GM23248 (cell line): ENCODE data around the gene HAT1. TPM values are rescaled to one million over a fixed set of nuclear protein-coding genes. Genes with fewer than 3 reads are reported as not detected.
A peak's percentile ranks its signal among the peaks of the same experiment; 100 is the strongest.

Source experiments
- DNase-seq: peaks from one replicate; pipeline ENCODE4 v3.0.0-alpha.2; 2015
- H2AFZ ChIP-seq: fragments of 200-600 bp; sonication (generic); 2 replicates; pipeline ENCODE4 v1.6.1; 2016; ENCODE audit warnings: antibody characterized with exemption
- H3F3A ChIP-seq: fragments of 200-600 bp; sonication (generic); 2 replicates; pipeline ENCODE4 v1.6.1; 2016; ENCODE audit warnings: mild to moderate bottlenecking, antibody characterized with exemption, mixed run types; ENCODE audit not compliant: insufficient read depth
- H3K27ac ChIP-seq: fragments of 200-600 bp; sonication (generic); 2 replicates; pipeline ENCODE4 v1.5.1; 2016; ENCODE audit warnings: mild to moderate bottlenecking
- H3K27me3 ChIP-seq: fragments of 200-600 bp; sonication (generic); replicated peaks from 2 replicates; pipeline ENCODE4 v1.6.1; 2016; ENCODE audit warnings: mild to moderate bottlenecking; ENCODE audit not compliant: insufficient read depth
- H3K36me3 ChIP-seq: fragments of 200-600 bp; sonication (generic); 2 replicates; pipeline ENCODE4 v1.6.1; 2016; ENCODE audit warnings: low read depth, mild to moderate bottlenecking
- H3K4me1 ChIP-seq: fragments of 200-600 bp; sonication (generic); 2 replicates; pipeline ENCODE4 v1.6.1; 2016; ENCODE audit warnings: mild to moderate bottlenecking; ENCODE audit not compliant: insufficient read depth
- H3K4me2 ChIP-seq: fragments of 200-600 bp; sonication (generic); one replicate; pipeline ENCODE4 v1.6.1; 2016; ENCODE audit warnings: mild to moderate bottlenecking; ENCODE audit not compliant: unreplicated experiment
- H3K4me3 ChIP-seq: fragments of 200-600 bp; sonication (generic); 2 replicates; pipeline ENCODE4 v1.5.1; 2016; ENCODE audit warnings: mild to moderate bottlenecking
- H3K79me2 ChIP-seq: fragments of 200-600 bp; sonication (generic); 2 replicates; pipeline ENCODE4 v1.6.1; 2016; ENCODE audit warnings: mild to moderate bottlenecking; ENCODE audit not compliant: insufficient read depth
- H3K9ac ChIP-seq: fragments of 200-600 bp; sonication (generic); 2 replicates; pipeline ENCODE4 v1.6.1; 2016; ENCODE audit warnings: mild to moderate bottlenecking
- H3K9me2 ChIP-seq: fragments of 200-600 bp; sonication (generic); 2 replicates; pipeline ENCODE4 v1.6.1; 2016; ENCODE audit warnings: mixed run types, mild to moderate bottlenecking, moderate library complexity; ENCODE audit not compliant: insufficient read depth
- H3K9me3 ChIP-seq: fragments of 200-600 bp; sonication (generic); one replicate; pipeline ENCODE4 v1.6.1; 2017; ENCODE audit warnings: low read depth
- H4K20me1 ChIP-seq: fragments of 200-600 bp; sonication (generic); 2 replicates; pipeline ENCODE4 v1.6.0; 2016; ENCODE audit not compliant: insufficient read depth
- EZH2 ChIP-seq: fragments of 200-600 bp; sonication (generic); IDR thresholded peaks from 2 replicates; pipeline ENCODE4 v1.6.1; 2018; ENCODE audit warnings: antibody characterized with exemption, mild to moderate bottlenecking; ENCODE audit not compliant: insufficient read depth, poor library complexity, severe bottlenecking
- EZH2phosphoT487 ChIP-seq: fragments of 200-600 bp; sonication (generic); IDR thresholded peaks from 2 replicates; pipeline ENCODE4 v1.6.1; 2018; ENCODE audit warnings: antibody characterized with exemption, moderate library complexity, mild to moderate bottlenecking, low read depth; ENCODE audit not compliant: insufficient read depth
- WGBS, 2 experiments: methylation state at CpG; one replicate each; pipeline ENCODE4 v1.1.6; 2015 to 2017; ENCODE audit warnings: low lambda C conversion rate in 2 of 2, low coverage in 1 of 2; ENCODE audit errors: missing lambda C conversion rate in 2 of 2; 5-methylcytosine and 5-hydroxymethylcytosine counted together
- in situ Hi-C: fragments of 300-500 bp; cut with MboI; formaldehyde crosslinking; loops from 2 replicates; pipeline ENCODE4 v1.15.0; 2020
- polyA plus RNA-seq: library from polyadenylated mRNA; unstranded; fragments of >200 nt; fragmentation: Nextera tagmentation; extraction: Ambion mirVana; gene quantifications from 2 replicates; pipeline ENCODE4 v1.2.1, GENCODE V29; 2016
- total RNA-seq: library from RNA; depleted of rRNA; stranded (reverse); fragments of >200 nt; shearing (Covaris generic); gene quantifications from 2 replicates; pipeline ENCODE4 v1.2.3, GENCODE V29; 2014; rRNA removed

Gene HAT1
- total RNA-seq (43.6 and 56.6 TPM in 2 replicates), polyA plus RNA-seq (96.2 and 100 TPM in 2 replicates)

- no peaks in the 10 kb centered on the region for H3K9me3 ChIP-seq
- peak within 1 kb of the TSS; percentile 94 for H3K27ac ChIP-seq
- TF ChIP-seq EZH2phosphoT487 (no peak), EZH2 (no peak)
- peak within 1 kb of the TSS; percentile 95 for H3K9ac ChIP-seq
- peaks cover 47% of the 10 kb centered on the region for H3K79me2 ChIP-seq
- in situ Hi-C loops = no loop called here
- peak within 1 kb of the TSS; percentile 91 for H3K4me2 ChIP-seq
- H3K9me2 ChIP-seq = no peaks in the 10 kb centered on the region
- H3K36me3 ChIP-seq = 0 out of 2 replicates have a peak, but pooled peaks cover 10% of the 10 kb centered on the region
- H4K20me1 ChIP-seq = no peaks in the 10 kb centered on the region
- no peaks in the 10 kb centered on the region for H3K27me3 ChIP-seq
- peak within 1 kb of the TSS; percentile 88 for H3K4me3 ChIP-seq
- 1% methylated on average over 57 to 61 of the region's 61 CpGs for WGBS, 2 experiments
- peak within 1 kb of the TSS; percentile 97 for H2AFZ ChIP-seq
- peaks cover 24% of the 10 kb centered on the region for H3F3A ChIP-seq
- H3K4me1 ChIP-seq = peaks cover 17% of the 10 kb centered on the region
- peak; percentile 100 for DNase-seq
Measured at GRCh38 chr2:171922230-171923022, at the start of gene HAT1. HAT1 (plus strand) TSS chr2:171922461; CDS start chr2:171922501, 40 bp downstream.

GRCh38 chr2:171874517-171874916 is 47.7 kb upstream of the HAT1 start:
- Histone ChIP-seq H3K9ac (no peak overlapping the region), H3K9me2 (no peaks in the 10 kb centered on the region), H3K4me1 (peaks cover 19% of the 10 kb centered on the region), H3K4me2 (no peak overlapping the region), H3K27ac (no peak overlapping the region), H3K9me3 (no peaks in the 10 kb centered on the region), H3K79me2 (peaks cover 43% of the 10 kb centered on the region), H4K20me1 (no peaks in the 10 kb centered on the region), H2AFZ (no peak overlapping the region), H3K36me3 (no peaks in the 10 kb centered on the region; the same call in 1 of the 2 replicates), H3F3A (peaks cover 14% of the 10 kb centered on the region; the same call in 1 of the 2 replicates), H3K4me3 (no peak overlapping the region), H3K27me3 (no peaks in the 10 kb centered on the region)
- in situ Hi-C loops = no loop called here
- no peak for TF ChIP-seq EZH2
- no peak for TF ChIP-seq EZH2phosphoT487
- no peak for DNase-seq
- 100% methylated on average over 1 of the region's 1 CpG for WGBS, 2 experiments

GRCh38 chr2:171874963-171875362 is 47.3 kb upstream of the HAT1 start:
- Histone ChIP-seq H3K4me3 (no peak overlapping the region), H3K79me2 (peaks cover 47% of the 10 kb centered on the region), H3K9ac (no peak overlapping the region), H3K27me3 (no peaks in the 10 kb centered on the region), H3F3A (peaks cover 18% of the 10 kb centered on the region; the same call in 1 of the 2 replicates), H2AFZ (no peak overlapping the region), H3K9me3 (no peaks in the 10 kb centered on the region), H3K4me1 (peaks cover 21% of the 10 kb centered on the region), H4K20me1 (no peaks in the 10 kb centered on the region), H3K4me2 (no peak overlapping the region), H3K27ac (no peak overlapping the region), H3K36me3 (no peaks in the 10 kb centered on the region; the same call in 1 of the 2 replicates), H3K9me2 (no peaks in the 10 kb centered on the region)
- WGBS, 2 experiments = 85 to 88% methylated on average over 12 of the region's 12 CpGs
- TF ChIP-seq EZH2 (no peak), EZH2phosphoT487 (no peak)
- no peak for DNase-seq
- in situ Hi-C loops = no loop called here

GRCh38 chr2:171878481-171878993 is 43.7 kb upstream of the HAT1 start:
- no peaks in the 10 kb centered on the region for H3K36me3 ChIP-seq
- H3K9me2 ChIP-seq = no peaks in the 10 kb centered on the region
- peak overlapping the region; percentile 45 for H3K4me2 ChIP-seq
- TF ChIP-seq EZH2 = no peak
- no peak for TF ChIP-seq EZH2phosphoT487
- in situ Hi-C loops = no loop called here
- H3K79me2 ChIP-seq = peaks cover 60% of the 10 kb centered on the region
- H3K4me1 ChIP-seq = peaks cover 21% of the 10 kb centered on the region
- H3K4me3 ChIP-seq = peak overlapping the region; percentile 25
- no peaks in the 10 kb centered on the region for H3K9me3 ChIP-seq
- H3K27ac ChIP-seq = peak overlapping the region; percentile 77
- H3F3A ChIP-seq = peaks cover 18% of the 10 kb centered on the region; the same call in 1 of the 2 replicates
- peak; percentile 78 for DNase-seq
- H3K27me3 ChIP-seq = no peaks in the 10 kb centered on the region
- peak overlapping the region; percentile 71 for H2AFZ ChIP-seq
- peak overlapping the region; percentile 48; the same call in 1 of the 2 replicates for H3K9ac ChIP-seq
- 15 to 17% methylated on average over 2 of the region's 2 CpGs for WGBS, 2 experiments
- H4K20me1 ChIP-seq = no peaks in the 10 kb centered on the region
